Measurements from ENCODE around the gene ZSCAN25. TPM values are rescaled to one million over a fixed set of nuclear protein-coding genes. Genes with fewer than 3 reads are reported as not detected.

The ZSCAN25 gene
- total RNA-seq, 1 donor from 2014 or later, result 12.3 TPM

DNA sequence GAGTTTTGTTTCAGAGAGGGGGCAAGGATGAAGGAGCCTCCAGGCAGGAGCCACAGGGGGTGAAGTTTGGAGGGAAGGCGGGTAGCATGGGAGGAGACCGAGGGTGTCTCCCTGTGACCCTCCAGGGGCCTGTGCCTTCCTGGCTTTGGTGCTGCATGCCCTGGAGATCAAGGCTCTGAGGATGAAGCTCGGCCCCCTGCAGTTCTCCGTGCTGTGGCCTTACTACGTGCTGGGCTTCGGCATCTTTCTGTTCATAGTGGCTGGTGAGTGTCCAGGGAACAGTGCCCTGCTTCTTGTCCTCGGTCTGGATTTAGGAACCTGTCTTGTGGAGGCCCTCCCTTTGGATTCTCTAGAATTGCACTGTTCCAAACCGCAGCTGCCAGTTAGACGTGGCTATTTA, 9.2 kb upstream of the ZSCAN25 start:
- TF ChIP-seq, protein P1, sequence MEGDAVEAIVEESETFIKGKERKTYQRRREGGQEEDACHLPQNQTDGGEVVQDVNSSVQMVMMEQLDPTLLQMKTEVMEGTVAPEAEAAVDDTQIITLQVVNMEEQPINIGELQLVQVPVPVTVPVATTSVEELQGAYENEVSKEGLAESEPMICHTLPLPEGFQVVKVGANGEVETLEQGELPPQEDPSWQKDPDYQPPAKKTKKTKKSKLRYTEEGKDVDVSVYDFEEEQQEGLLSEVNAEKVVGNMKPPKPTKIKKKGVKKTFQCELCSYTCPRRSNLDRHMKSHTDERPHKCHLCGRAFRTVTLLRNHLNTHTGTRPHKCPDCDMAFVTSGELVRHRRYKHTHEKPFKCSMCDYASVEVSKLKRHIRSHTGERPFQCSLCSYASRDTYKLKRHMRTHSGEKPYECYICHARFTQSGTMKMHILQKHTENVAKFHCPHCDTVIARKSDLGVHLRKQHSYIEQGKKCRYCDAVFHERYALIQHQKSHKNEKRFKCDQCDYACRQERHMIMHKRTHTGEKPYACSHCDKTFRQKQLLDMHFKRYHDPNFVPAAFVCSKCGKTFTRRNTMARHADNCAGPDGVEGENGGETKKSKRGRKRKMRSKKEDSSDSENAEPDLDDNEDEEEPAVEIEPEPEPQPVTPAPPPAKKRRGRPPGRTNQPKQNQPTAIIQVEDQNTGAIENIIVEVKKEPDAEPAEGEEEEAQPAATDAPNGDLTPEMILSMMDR (IDR thresholded peaks at IDR 0.05), result no peak
- no peak for TF ChIP-seq POLR2AphosphoS5 (IDR thresholded peaks at IDR 0.05; ENCODE audit: insufficient read depth in 1 of 2, low read depth in 1 of 2)
- TF ChIP-seq POLR2A (IDR thresholded peaks at IDR 0.05), result no peak
- H3K27me3 ChIP-seq, result no peaks in the 10 kb centered on the region
- no peak for DNase-seq (ENCODE audit: extremely low spot score in 2 of 2)
- H3K9me3 ChIP-seq, result no peaks in the 10 kb centered on the region
- intact Hi-C loops (cut with DNase I), result no loop called here
- H3K36me3 ChIP-seq, result no peaks in the 10 kb centered on the region
- no peak overlapping the region for H3K4me3 ChIP-seq
- no peaks in the 10 kb centered on the region for H3K4me1 ChIP-seq
- H3K27ac ChIP-seq, result no peak overlapping the region

DNA sequence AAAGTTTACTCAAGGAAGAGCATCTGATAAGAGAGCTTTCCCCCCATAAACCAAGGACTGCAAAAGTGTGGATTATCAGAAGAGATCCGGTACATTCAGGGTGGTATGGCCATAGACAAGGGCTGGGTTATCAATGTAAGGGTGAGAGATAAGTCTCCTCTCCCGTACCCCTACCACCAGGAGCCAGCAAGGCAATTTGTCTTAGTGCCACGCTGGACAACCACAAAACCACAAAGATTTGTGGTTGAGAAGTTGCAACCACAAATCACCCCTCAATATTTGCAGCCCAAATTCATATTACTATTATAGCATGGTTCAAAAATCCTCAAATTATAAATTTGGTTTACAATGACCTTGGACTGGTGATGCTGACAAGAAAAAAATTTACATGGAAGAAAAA, 2.3 kb upstream of the ZSCAN25 start:
- Histone ChIP-seq H3K9me3 (no peaks in the 10 kb centered on the region), H3K27me3 (no peaks in the 10 kb centered on the region), H3K36me3 (peaks cover 0 to 10% of the 10 kb centered on the region in 2 donors), H3K4me1 (peaks cover 18% of the 10 kb centered on the region), H3K27ac (no peak overlapping the region), H3K4me3 (no peak overlapping the region)
- intact Hi-C loops (cut with DNase I), result no loop called here
- TF ChIP-seq POLR2AphosphoS5 (IDR thresholded peaks at IDR 0.05; ENCODE audit: insufficient read depth in 1 of 2, low read depth in 1 of 2), result no peak
- no peak for TF ChIP-seq POLR2A (IDR thresholded peaks at IDR 0.05)
- TF ChIP-seq, protein P1 (IDR thresholded peaks at IDR 0.05), result no peak
- DNase-seq (ENCODE audit: extremely low spot score in 2 of 2), result peak in 1 of 2 donors; percentile 42

GRCh38 chr7:99615989-99616358, 772 bp upstream of the ZSCAN25 start:
- Histone ChIP-seq H3K4me1 (peaks cover 18% of the 10 kb centered on the region), H3K4me3 (peak overlapping the region; percentile 93 to 96), H3K9me3 (no peaks in the 10 kb centered on the region), H3K27ac (peak overlapping the region; percentile 78), H3K27me3 (no peaks in the 10 kb centered on the region), H3K36me3 (peaks cover 0 to 23% of the 10 kb centered on the region in 2 donors)
- DNase-seq (ENCODE audit: extremely low spot score in 2 of 2), result peak in 1 of 2 donors; percentile 75
- intact Hi-C loops (cut with DNase I), result no loop called here
- TF ChIP-seq POLR2A (IDR thresholded peaks at IDR 0.05), result no peak
- no peak for TF ChIP-seq POLR2AphosphoS5 (IDR thresholded peaks at IDR 0.05; ENCODE audit: insufficient read depth in 1 of 2, low read depth in 1 of 2)

DNA sequence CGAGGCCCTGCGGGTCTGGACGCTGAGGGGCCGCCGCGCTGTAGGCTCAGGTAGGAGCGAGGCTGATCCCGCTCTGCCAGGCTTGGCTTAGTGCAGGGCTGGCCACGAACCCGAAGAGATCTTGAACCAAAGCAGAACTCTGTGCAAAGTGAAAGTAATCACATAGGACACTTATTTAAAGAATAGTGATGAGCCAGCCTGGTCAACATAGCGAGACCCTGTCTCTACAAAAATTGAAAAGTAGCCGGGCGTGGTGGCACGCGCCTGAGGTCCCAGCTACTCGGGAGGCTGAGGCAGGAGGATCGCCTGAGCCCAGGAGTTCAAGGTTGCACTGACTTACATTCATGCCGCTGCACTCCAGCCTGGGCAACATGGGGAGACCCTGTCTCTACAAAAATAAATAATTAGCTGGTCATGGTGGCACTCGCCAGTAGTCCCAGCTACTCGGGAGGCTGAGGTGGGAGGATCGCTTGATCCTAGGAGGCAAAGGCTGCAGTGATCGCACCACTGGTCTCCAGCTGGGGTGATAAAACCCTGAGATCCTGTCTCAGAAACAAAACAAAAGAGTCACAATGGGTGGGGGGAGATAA, 541 bp downstream of the ZSCAN25 start:
- DNase-seq (ENCODE audit: extremely low spot score in 2 of 2), result peak in 1 of 2 donors; percentile 67
- H3K27ac ChIP-seq, result peak overlapping the region; percentile 78
- no peaks in the 10 kb centered on the region for H3K9me3 ChIP-seq
- no peak for TF ChIP-seq POLR2AphosphoS5 (IDR thresholded peaks at IDR 0.05; ENCODE audit: insufficient read depth in 1 of 2, low read depth in 1 of 2)
- TF ChIP-seq, protein P1 (IDR thresholded peaks at IDR 0.05), result no peak
- no peak for TF ChIP-seq POLR2A (IDR thresholded peaks at IDR 0.05)
- H3K36me3 ChIP-seq, result peaks cover 0 to 36% of the 10 kb centered on the region in 2 donors
- intact Hi-C loops (cut with DNase I), result no loop called here
- H3K27me3 ChIP-seq, result no peaks in the 10 kb centered on the region
- H3K4me3 ChIP-seq, result peak overlapping the region; percentile 93 to 96
- H3K4me1 ChIP-seq, result peaks cover 18% of the 10 kb centered on the region

- no peak overlapping the region for H3K27ac ChIP-seq
- peaks cover 0 to 50% of the 10 kb centered on the region in 2 donors for H3K36me3 ChIP-seq
- no peaks in the 10 kb centered on the region for H3K27me3 ChIP-seq
- no peaks in the 10 kb centered on the region for H3K9me3 ChIP-seq
- peaks cover 25% of the 10 kb centered on the region for H3K4me1 ChIP-seq
- intact Hi-C loops (cut with DNase I), result no loop called here
- DNase-seq (ENCODE audit: extremely low spot score in 2 of 2), result no peak
- TF ChIP-seq, protein P1 (IDR thresholded peaks at IDR 0.05), result no peak
- TF ChIP-seq POLR2AphosphoS5 (IDR thresholded peaks at IDR 0.05; ENCODE audit: insufficient read depth in 1 of 2, low read depth in 1 of 2), result no peak
- no peak for TF ChIP-seq POLR2A (IDR thresholded peaks at IDR 0.05)
- H3K4me3 ChIP-seq, result no peak overlapping the region
Observed at GRCh38 chr7:99618726-99619125, 2.0 kb downstream of the ZSCAN25 start.

All from vagina (tissue), 2 donors.